SK-N-SH (cell line): ENCODE measurements around the gene RB1. TPM values are rescaled to one million over a fixed set of nuclear protein-coding genes. Genes with fewer than 3 reads are reported as not detected.
A peak's percentile ranks its signal among the peaks of the same experiment; 100 is the strongest.

Experiments used
- CTCF ChIA-PET: fragments of 300-600, 350-600 bp; formaldehyde crosslinking; extraction: SDS; loops from one replicate; lab custom pipeline; 2021; lab: Yijun Ruan, JAX
- POLR2A ChIA-PET: fragments of 350-600 bp; sonication (Branson Sonifier 250); formaldehyde crosslinking; extraction: SDS; loops from one replicate; lab custom pipeline; 2020; ENCODE audit warnings: antibody characterized with exemption, inconsistent platforms; lab: Yijun Ruan, JAX
- DNase-seq: peaks from one replicate; pipeline ENCODE4 v3.0.0; 2012
- H2AFZ ChIP-seq: fragments of 200-600 bp; sonication (generic); 2 replicates; pipeline ENCODE4 v1.8.1; 2016; ENCODE audit warnings: antibody characterized with exemption, mild to moderate bottlenecking, low read depth
- H3F3A ChIP-seq: fragments of 200-600 bp; sonication (generic); replicated peaks from 2 replicates; pipeline ENCODE3; 2016; ENCODE audit warnings: antibody characterized with exemption, mild to moderate bottlenecking; ENCODE audit not compliant: insufficient read depth
- H3K27ac ChIP-seq, 2 experiments: fragments of 200-500 bp in 1 of 2; fragments of 200-600 bp in 1 of 2; sonication (Bioruptor generic) in 1 of 2; sonication (generic), shearing (Covaris generic) in 1 of 2; 2 replicates each; pipeline versions ENCODE4 v1.5.1 to v1.6.1; 2014 to 2016; ENCODE audit warnings: low read depth in 2 of 2, inconsistent platforms in 1 of 2, low read length in 1 of 2, mild to moderate bottlenecking in 1 of 2, mixed read lengths in 1 of 2
- H3K27me3 ChIP-seq: fragments of 200-600 bp; sonication (generic), shearing (Covaris generic); 2 replicates; pipeline ENCODE4 v1.6.1; 2016; ENCODE audit warnings: mixed run types; ENCODE audit not compliant: insufficient read depth
- H3K36me3 ChIP-seq, 2 experiments: fragments of 200-500 bp in 1 of 2; fragments of 200-600 bp in 1 of 2; sonication (Bioruptor generic) in 1 of 2; sonication (generic) in 1 of 2; replicated peaks in 1 of 2; 2 replicates each; pipeline versions ENCODE3 to v1.5.1; 2014 to 2016; ENCODE audit warnings: low read length in 1 of 2, mild to moderate bottlenecking in 1 of 2; ENCODE audit not compliant: insufficient read depth in 2 of 2, control insufficient read depth in 1 of 2
- H3K4me1 ChIP-seq, 2 experiments: fragments of 200-500 bp in 1 of 2; fragments of 200-600 bp in 1 of 2; sonication (Bioruptor generic) in 1 of 2; sonication (generic), shearing (Covaris generic) in 1 of 2; 2 replicates each; pipeline versions ENCODE4 v1.5.1 to v1.6.1; 2014 to 2016; ENCODE audit warnings: low read depth in 1 of 2, low read length in 1 of 2, mixed run types in 1 of 2; ENCODE audit not compliant: insufficient read depth in 2 of 2, control insufficient read depth in 1 of 2
- H3K4me2 ChIP-seq: fragments of 200-600 bp; sonication (generic), shearing (Covaris generic); 2 replicates; pipeline ENCODE4 v1.6.1; 2017; ENCODE audit warnings: mixed run types
- H3K4me3 ChIP-seq, 2 experiments: fragments of 200-500 bp in 1 of 2; fragments of 200-600 bp in 1 of 2; sonication (Bioruptor generic) in 1 of 2; sonication (generic), shearing (Covaris generic) in 1 of 2; 2 replicates each; pipeline versions ENCODE4 v1.5.1 to v1.8.1; 2014 to 2016; ENCODE audit warnings: low read depth in 2 of 2, inconsistent platforms in 1 of 2, low read length in 1 of 2, mild to moderate bottlenecking in 1 of 2, mixed read lengths in 1 of 2, moderate library complexity in 1 of 2
- H3K79me2 ChIP-seq: fragments of 200-600 bp; sonication (generic); 2 replicates; pipeline ENCODE4 v1.8.1; 2017; ENCODE audit warnings: mild to moderate bottlenecking; ENCODE audit not compliant: insufficient read depth
- H3K9ac ChIP-seq: fragments of 200-600 bp; sonication (generic); 2 replicates; pipeline ENCODE4 v1.6.1; 2017; ENCODE audit warnings: mixed run types
- H3K9me2 ChIP-seq: fragments of 200-600 bp; sonication (generic); 2 replicates; pipeline ENCODE4 v1.6.1; 2017; ENCODE audit warnings: mixed run types
- H3K9me3 ChIP-seq: fragments of 200-600 bp; sonication (generic); 2 replicates; pipeline ENCODE4 v1.6.1; 2017; ENCODE audit warnings: mixed run types, mild to moderate bottlenecking, moderate library complexity
- H4K20me1 ChIP-seq: fragments of 200-600 bp; sonication (generic); 2 replicates; pipeline ENCODE4 v1.6.1; 2017; ENCODE audit warnings: mild to moderate bottlenecking, mixed run types; ENCODE audit not compliant: insufficient read depth
- EP300 ChIP-seq, 2 experiments: IDR thresholded peaks; 2 replicates each; pipeline versions ENCODE4 v1.4.0 to v1.6.1; 2012; ENCODE audit warnings: borderline replicate concordance in 1 of 2, low read depth in 1 of 2, low read length in 1 of 2
- FOXM1 ChIP-seq: IDR thresholded peaks from 2 replicates; pipeline ENCODE4 v1.4.0; 2012; ENCODE audit warnings: low read depth, mild to moderate bottlenecking
- GATA2 ChIP-seq: sonication (generic); formaldehyde crosslinking; IDR thresholded peaks from 2 replicates; pipeline ENCODE4 v1.5.0; 2020; ENCODE audit warnings: mild to moderate bottlenecking, missing genetic modification reagents
- IRF3 ChIP-seq: fragments of 150-350 bp; IDR thresholded peaks from 2 replicates; pipeline ENCODE4 v1.6.1; 2016; ENCODE audit warnings: mild to moderate bottlenecking, low read depth, low read length
- MEF2A ChIP-seq: IDR thresholded peaks from 2 replicates; pipeline ENCODE4 v1.4.0; 2012; ENCODE audit warnings: low read depth, borderline replicate concordance
- MXI1 ChIP-seq: IDR thresholded peaks from 2 replicates; pipeline ENCODE4 v1.6.1; 2012; ENCODE audit warnings: mild to moderate bottlenecking, low read depth, low read length, improper control_type of control experiment
- NFIC ChIP-seq: IDR thresholded peaks from 2 replicates; pipeline ENCODE4 v1.4.0; 2012; ENCODE audit warnings: borderline replicate concordance
- POLR2AphosphoS5 ChIP-seq: IDR thresholded peaks from 2 replicates; pipeline ENCODE4 v1.6.1; 2012; ENCODE audit warnings: low read depth, low read length
- RAD21 ChIP-seq: IDR thresholded peaks from 2 replicates; pipeline ENCODE4 v1.6.1; 2012; ENCODE audit warnings: mild to moderate bottlenecking, low read length
- RCOR1 ChIP-seq: fragments of 150-350 bp; IDR thresholded peaks from 2 replicates; pipeline ENCODE4 v1.6.1; 2017; ENCODE audit warnings: antibody characterized with exemption, low read length
- TCF12 ChIP-seq: IDR thresholded peaks from 2 replicates; pipeline ENCODE4 v1.4.0; 2012
- TEAD4 ChIP-seq: IDR thresholded peaks from 2 replicates; pipeline ENCODE4 v1.4.0; 2012; ENCODE audit warnings: mild to moderate bottlenecking, borderline replicate concordance; ENCODE audit not compliant: insufficient read depth
- YY1 ChIP-seq: IDR thresholded peaks from 2 replicates; pipeline ENCODE4 v1.4.0; 2012; ENCODE audit warnings: low read depth, mild to moderate bottlenecking
- WGBS: methylation state at CpG from one replicate; pipeline ENCODE4 v1.1.6; 2017; ENCODE audit warnings: low lambda C conversion rate; 5-methylcytosine and 5-hydroxymethylcytosine counted together
- polyA plus RNA-seq, 3 experiments: library from polyadenylated mRNA; depleted of rRNA; stranded (reverse); fragments of >200 nt; gene quantifications; 2 replicates each; pipeline ENCODE4 v1.2.3, GENCODE V29; 2012
- TF ChIP-seq, protein P1 (sequence below): fragments of 150-350 bp; IDR thresholded peaks from 2 replicates; pipeline ENCODE4 v1.6.1; 2017; ENCODE audit warnings: antibody characterized with exemption, low read length, low read depth, borderline replicate concordance

The RB1 gene
- polyA plus RNA-seq, 1 of the 3 experiments (the other 2 are of a cell fraction): 11.5 TPM

DNA sequence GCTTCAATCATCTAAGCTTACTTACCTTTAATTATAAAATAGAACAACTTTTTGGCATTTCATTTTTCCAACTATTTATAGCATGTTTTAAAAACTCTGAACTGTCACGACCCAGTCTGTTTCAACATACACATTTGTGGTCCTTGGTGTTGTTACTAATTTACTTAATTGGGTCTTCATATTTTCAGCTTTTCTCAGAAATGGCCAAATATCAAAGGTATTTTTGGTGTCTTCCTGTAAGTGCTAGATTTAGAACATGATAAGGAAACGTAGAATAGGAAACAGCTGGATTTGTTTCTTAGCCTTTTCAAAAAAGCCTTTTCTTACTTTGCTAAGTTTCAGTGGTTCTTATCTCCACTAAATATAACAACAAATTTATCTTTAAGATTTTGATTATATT, 97.9 kb downstream of the RB1 start:
- Histone ChIP-seq H3K27me3 (no peaks in the 10 kb centered on the region), H3K36me3 (peaks cover 0 to 5% of the 10 kb centered on the region in 2 experiments), H3K9me2 (no peaks in the 10 kb centered on the region), H4K20me1 (no peaks in the 10 kb centered on the region), H3K9ac (no peak overlapping the region), H3K27ac (peak overlapping the region; percentile 16 to 79; a peak in 3 of 4 replicates), H3K79me2 (0 out of 2 replicates have a peak, but pooled peaks cover 2% of the 10 kb centered on the region), H2AFZ (no peak overlapping the region), H3F3A (peaks cover 18% of the 10 kb centered on the region), H3K4me1 (peaks cover 0 to 29% of the 10 kb centered on the region in 2 experiments; a peak in 3 of 4 replicates), H3K9me3 (no peaks in the 10 kb centered on the region), H3K4me2 (peak overlapping the region; percentile 15; the same call in 1 of the 2 replicates), H3K4me3 (no peak overlapping the region)
- ChIA-PET POLR2A (no interaction called here), CTCF (no interaction called here)
- 43% methylated on average over 2 of the region's 2 CpGs for WGBS
- no peak for DNase-seq
- TF ChIP-seq TCF12 (0 out of 2 replicates have a peak, but pooled peaks have one; percentile 19), FOXM1 (no peak), RCOR1 (no peak), GATA2 (CRISPR knock-in tag) (no peak)

DNA sequence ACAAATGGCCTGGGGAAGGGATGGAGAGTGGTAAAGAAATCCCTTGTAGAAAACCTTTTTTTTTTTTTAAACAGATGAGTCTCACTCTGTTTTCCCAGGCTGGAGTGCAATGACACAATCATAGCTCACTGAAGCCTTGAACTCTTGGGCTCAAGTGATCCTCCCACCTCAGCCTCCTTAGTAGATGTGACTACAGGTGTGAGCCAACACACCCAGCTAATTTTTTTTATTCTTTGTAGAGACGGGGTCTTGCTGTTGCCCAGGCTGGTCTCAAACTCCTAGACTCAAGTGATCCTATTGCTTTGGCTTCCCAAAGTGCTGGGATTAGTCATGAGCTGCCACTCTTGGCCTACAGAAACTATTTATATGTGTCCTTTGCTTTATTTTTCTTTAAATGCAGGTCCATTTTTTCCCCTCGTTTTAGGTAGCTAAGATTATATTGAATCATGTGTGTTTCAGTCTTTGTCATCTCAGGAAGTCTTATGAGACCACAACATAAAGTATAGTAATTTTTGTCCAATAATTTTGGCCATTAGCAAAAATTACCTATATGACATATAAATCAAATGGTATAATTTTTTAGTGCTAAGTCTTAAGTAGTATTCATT, 98.9 kb downstream of the RB1 start:
- CTCF ChIA-PET: interaction anchor here (1.5 kb wide), 1 partner anchor 68 kb away, joined by 4 read pairs; no protein-coding TSS in a partner anchor
- Histone ChIP-seq H4K20me1 (no peaks in the 10 kb centered on the region), H3F3A (peaks cover 24% of the 10 kb centered on the region), H3K9me3 (no peaks in the 10 kb centered on the region), H2AFZ (no peak overlapping the region), H3K9ac (no peak overlapping the region), H3K4me2 (no peak overlapping the region), H3K27ac (peak overlapping the region in 1 of 2 experiments; percentile 79; a peak in 1 of 4 replicates), H3K4me1 (peaks cover 0 to 29% of the 10 kb centered on the region in 2 experiments; a peak in 3 of 4 replicates), H3K4me3 (no peak overlapping the region), H3K9me2 (no peaks in the 10 kb centered on the region), H3K79me2 (no peaks in the 10 kb centered on the region), H3K36me3 (peaks cover 3 to 14% of the 10 kb centered on the region in 2 experiments), H3K27me3 (no peaks in the 10 kb centered on the region)
- 88% methylated on average over 2 of the region's 2 CpGs for WGBS
- DNase-seq: no peak
- TF ChIP-seq TEAD4: no peak
- POLR2A ChIA-PET: no interaction called here

- Histone ChIP-seq H3K79me2 (no peaks in the 10 kb centered on the region), H3F3A (peaks cover 21% of the 10 kb centered on the region), H3K27me3 (no peaks in the 10 kb centered on the region), H3K4me2 (no peak overlapping the region), H3K4me3 (no peak overlapping the region), H3K9me3 (no peaks in the 10 kb centered on the region), H3K9ac (no peak overlapping the region), H2AFZ (no peak overlapping the region), H4K20me1 (no peaks in the 10 kb centered on the region), H3K27ac (no peak overlapping the region), H3K36me3 (peaks cover 3 to 16% of the 10 kb centered on the region in 2 experiments), H3K4me1 (peaks cover 0 to 29% of the 10 kb centered on the region in 2 experiments; a peak in 3 of 4 replicates), H3K9me2 (no peaks in the 10 kb centered on the region)
- WGBS: 93% methylated on average over 2 of the region's 2 CpGs
- POLR2A ChIA-PET: no interaction called here
- DNase-seq: no peak
- TF ChIP-seq MEF2A (no peak), YY1 (no peak), IRF3 (no peak), MXI1 (no peak), POLR2AphosphoS5 (no peak), NFIC (no peak), RAD21 (no peak), EP300 (IDR thresholded peaks at IDR 0.05; ENCODE audit: borderline replicate concordance in 1 of 2, low read depth in 1 of 2, low read length in 1 of 2) (no peak)
- TF ChIP-seq, protein P1, sequence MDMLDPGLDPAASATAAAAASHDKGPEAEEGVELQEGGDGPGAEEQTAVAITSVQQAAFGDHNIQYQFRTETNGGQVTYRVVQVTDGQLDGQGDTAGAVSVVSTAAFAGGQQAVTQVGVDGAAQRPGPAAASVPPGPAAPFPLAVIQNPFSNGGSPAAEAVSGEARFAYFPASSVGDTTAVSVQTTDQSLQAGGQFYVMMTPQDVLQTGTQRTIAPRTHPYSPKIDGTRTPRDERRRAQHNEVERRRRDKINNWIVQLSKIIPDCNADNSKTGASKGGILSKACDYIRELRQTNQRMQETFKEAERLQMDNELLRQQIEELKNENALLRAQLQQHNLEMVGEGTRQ: no peak
- CTCF ChIA-PET: interaction anchor here (1.5 kb wide), 1 partner anchor 68 kb away, joined by 4 read pairs; no protein-coding TSS in a partner anchor
Measured at GRCh38 chr13:48403151-48403631, 99.6 kb downstream of the RB1 start.
